Keratinocyte (primary cell): ENCODE measurements around the gene ENPP1. TPM values are rescaled to one million over a fixed set of nuclear protein-coding genes. Genes with fewer than 3 reads are reported as not detected.

Experiments
- DNase-seq: peaks from one replicate; pipeline ENCODE4 v3.0.0-alpha.2; 2011; ENCODE audit warnings: low read depth, missing footprints, low spot score
- FAIRE-seq: peaks from 2 replicates; lab custom pipeline; 2011; peaks lifted over from hg19 to GRCh38; lab: Jason Lieb, UNC
- H2AFZ ChIP-seq: 2 replicates; pipeline ENCODE4 v1.6.0; 2012; ENCODE audit warnings: low read length, control low read depth, inconsistent platforms; ENCODE audit not compliant: control insufficient read depth
- H3K27ac ChIP-seq: 2 replicates; pipeline ENCODE4 v1.5.1; 2011; ENCODE audit warnings: low read length; ENCODE audit not compliant: control insufficient read depth, insufficient read depth
- H3K27me3 ChIP-seq: 3 replicates; pipeline ENCODE4 v1.6.0; 2011; ENCODE audit warnings: low read length; ENCODE audit not compliant: control insufficient read depth, insufficient read depth; ENCODE audit errors: extremely low read depth
- H3K36me3 ChIP-seq, 2 experiments: 2 replicates in 1 of 2; 3 replicates in 1 of 2; pipeline ENCODE4 v1.5.1; 2011; ENCODE audit warnings: low read length in 2 of 2, mild to moderate bottlenecking in 1 of 2; ENCODE audit not compliant: control insufficient read depth in 2 of 2, insufficient read depth in 2 of 2; ENCODE audit errors: extremely low read depth in 1 of 2
- H3K4me1 ChIP-seq: 3 replicates; pipeline ENCODE4 v1.5.1; 2011; ENCODE audit warnings: low read length; ENCODE audit not compliant: control insufficient read depth, insufficient read depth; ENCODE audit errors: extremely low read depth
- H3K4me2 ChIP-seq: 3 replicates; pipeline ENCODE4 v1.6.0; 2011; ENCODE audit warnings: low read depth, low read length; ENCODE audit not compliant: control insufficient read depth, insufficient read depth; ENCODE audit errors: extremely low read depth
- H3K4me3 ChIP-seq, 3 experiments: fragments of 200-600 bp in 1 of 3; sonication (generic) in 1 of 3; 2 replicates in 2 of 3; 3 replicates in 1 of 3; pipeline ENCODE4 v1.5.1; 2011 to 2016; ENCODE audit warnings: low read length in 3 of 3, mild to moderate bottlenecking in 3 of 3, control low read depth in 2 of 3, inconsistent platforms in 1 of 3, low read depth in 1 of 3, mixed read lengths in 1 of 3, mixed run types in 1 of 3, moderate library complexity in 1 of 3; ENCODE audit not compliant: control insufficient read depth in 2 of 3, insufficient read depth in 2 of 3; ENCODE audit errors: extremely low read depth in 1 of 3
- H3K79me2 ChIP-seq: 2 replicates; pipeline ENCODE4 v1.6.0; 2012; ENCODE audit warnings: low read length; ENCODE audit not compliant: control insufficient read depth, insufficient read depth
- H3K9ac ChIP-seq: 3 replicates; pipeline ENCODE4 v1.6.0; 2011; ENCODE audit warnings: low read length; ENCODE audit not compliant: control insufficient read depth, insufficient read depth; ENCODE audit errors: extremely low read depth
- H3K9me1 ChIP-seq: 3 replicates; pipeline ENCODE4 v1.6.0; 2011; ENCODE audit warnings: low read length; ENCODE audit not compliant: control insufficient read depth, insufficient read depth; ENCODE audit errors: extremely low read depth
- H3K9me3 ChIP-seq: 2 replicates; pipeline ENCODE4 v1.5.1; 2012; ENCODE audit warnings: low read depth, low read length; ENCODE audit not compliant: control insufficient read depth
- H4K20me1 ChIP-seq: 3 replicates; pipeline ENCODE4 v1.6.0; 2011; ENCODE audit warnings: low read length; ENCODE audit not compliant: control insufficient read depth, insufficient read depth; ENCODE audit errors: extremely low read depth
- CTCF ChIP-seq, 3 experiments: IDR thresholded peaks in 1 of 3; conservative IDR thresholded peaks in 1 of 3; optimal IDR thresholded peaks in 1 of 3; 2 replicates in 2 of 3; 3 replicates in 1 of 3; pipeline versions ENCODE3 to v1.5.1; 2011; ENCODE audit warnings: low read length in 3 of 3, mild to moderate bottlenecking in 3 of 3, moderate library complexity in 2 of 3, control low read depth in 1 of 3, inconsistent platforms in 1 of 3; ENCODE audit not compliant: insufficient read depth in 2 of 3; ENCODE audit errors: extremely low read depth in 1 of 3
- EZH2 ChIP-seq: IDR thresholded peaks from one replicate; pipeline ENCODE4 v1.6.1; 2012; ENCODE audit warnings: inconsistent platforms, mild to moderate bottlenecking, low read length, moderate library complexity
- dilution Hi-C: fragments of 300-500 bp; cut with MboI; formaldehyde crosslinking; loops from one replicate; pipeline ENCODE4 v1.7.0; 2020; ENCODE audit warnings: low sequenced_read_pairs; ENCODE audit not compliant: extremely low pct_ligation_motif_present
- polyA plus RNA-seq, 5 experiments: library from polyadenylated mRNA; depleted of rRNA in 3 of 5; stranded (reverse) in 3 of 5; stranded (forward) in 1 of 5; unstranded in 1 of 5; fragments of >200 nt; gene quantifications; 1 replicate in 1 of 5; 2 replicates in 3 of 5; 3 replicates in 1 of 5; pipeline versions ENCODE4 v1.2.1 to v1.2.3, GENCODE V29; 2011 to 2012; ENCODE audit warnings: missing spikeins in 2 of 5, low read depth in 1 of 5, low replicate concordance in 1 of 5

ENPP1 gene
- polyA plus RNA-seq, 1 donor (not counting 4 experiments of a cell fraction or from before 2014, with no cell fraction given) = 0.34 TPM

DNA sequence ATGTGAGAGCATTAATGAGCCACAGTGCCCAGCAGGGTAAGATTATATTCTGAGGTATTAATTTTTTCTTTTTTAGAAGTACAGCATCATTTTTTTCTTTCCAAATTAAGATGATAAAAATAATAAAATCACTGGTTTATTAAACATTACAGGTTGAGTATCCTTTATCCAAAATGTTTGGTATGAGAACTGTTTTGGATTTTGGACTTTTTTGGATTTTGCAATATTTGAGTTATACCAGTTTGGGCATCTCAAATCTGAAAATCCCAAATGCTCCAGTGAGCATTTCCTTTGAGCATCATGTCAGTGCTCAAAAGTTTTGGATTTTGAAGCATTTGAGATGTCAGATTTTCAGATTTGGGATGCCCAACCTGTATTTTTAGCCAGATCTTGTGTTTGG is 44.4 kb downstream of the ENPP1 start:
- Histone ChIP-seq H3K79me2 (no peaks in the 10 kb centered on the region), H3K4me3 (no peak overlapping the region), H3K9me3 (no peaks in the 10 kb centered on the region), H2AFZ (no peak overlapping the region), H3K27me3 (no peaks in the 10 kb centered on the region), H3K36me3 (no peaks in the 10 kb centered on the region), H4K20me1 (no peaks in the 10 kb centered on the region), H3K9me1 (no peaks in the 10 kb centered on the region), H3K4me1 (no peaks in the 10 kb centered on the region), H3K27ac (no peak overlapping the region), H3K9ac (no peak overlapping the region), H3K4me2 (no peak overlapping the region)
- dilution Hi-C loops = no loop called here
- FAIRE-seq = no peak
- DNase-seq = no peak
- no peak for TF ChIP-seq CTCF (optimal IDR thresholded peaks at IDR 0.05 in 1 of 3, IDR thresholded peaks at IDR 0.05 in 1 of 3, conservative IDR thresholded peaks at IDR 0.05 in 1 of 3; ENCODE audit: extremely low read depth in 1 of 3, insufficient read depth in 2 of 3, low read length in 3 of 3)
- TF ChIP-seq EZH2 = no peak

DNA sequence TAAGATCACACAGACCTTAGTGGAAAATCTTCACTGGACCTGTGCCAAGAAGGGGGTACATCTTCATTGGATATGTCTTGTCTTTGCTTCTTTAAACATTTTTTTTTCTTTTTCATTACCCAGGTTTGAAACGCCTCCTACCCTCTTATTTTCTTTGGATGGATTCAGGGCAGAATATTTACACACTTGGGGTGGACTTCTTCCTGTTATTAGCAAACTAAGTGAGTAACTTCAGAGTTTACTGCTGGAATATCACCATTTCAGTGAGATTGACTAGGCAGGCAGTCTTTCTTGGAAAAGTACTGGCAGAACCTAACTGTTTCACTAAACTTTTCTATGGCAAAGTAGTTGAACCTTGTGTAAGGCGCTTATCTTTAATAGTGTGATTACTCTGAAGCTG is 47.0 kb downstream of the ENPP1 start:
- no peak for FAIRE-seq
- Histone ChIP-seq H3K27me3 (no peaks in the 10 kb centered on the region), H3K27ac (no peak overlapping the region), H3K79me2 (no peaks in the 10 kb centered on the region), H3K9me3 (no peaks in the 10 kb centered on the region), H3K9me1 (no peaks in the 10 kb centered on the region), H3K9ac (no peak overlapping the region), H3K36me3 (no peaks in the 10 kb centered on the region), H4K20me1 (no peaks in the 10 kb centered on the region), H3K4me3 (no peak overlapping the region), H3K4me2 (no peak overlapping the region), H2AFZ (no peak overlapping the region), H3K4me1 (no peaks in the 10 kb centered on the region)
- dilution Hi-C loops = no loop called here
- DNase-seq = no peak
- no peak for TF ChIP-seq EZH2
- TF ChIP-seq CTCF (optimal IDR thresholded peaks at IDR 0.05 in 1 of 3, IDR thresholded peaks at IDR 0.05 in 1 of 3, conservative IDR thresholded peaks at IDR 0.05 in 1 of 3; ENCODE audit: extremely low read depth in 1 of 3, insufficient read depth in 2 of 3, low read length in 3 of 3) = no peak
